ENCODE measurements around the gene MEGF6. TPM values are rescaled to one million over a fixed set of nuclear protein-coding genes. Genes with fewer than 3 reads are reported as not detected.

Gene MEGF6
- total RNA-seq, 4 donors from 2014 or later, result 0.88 to 69.0 (median 36.9) TPM

DNA sequence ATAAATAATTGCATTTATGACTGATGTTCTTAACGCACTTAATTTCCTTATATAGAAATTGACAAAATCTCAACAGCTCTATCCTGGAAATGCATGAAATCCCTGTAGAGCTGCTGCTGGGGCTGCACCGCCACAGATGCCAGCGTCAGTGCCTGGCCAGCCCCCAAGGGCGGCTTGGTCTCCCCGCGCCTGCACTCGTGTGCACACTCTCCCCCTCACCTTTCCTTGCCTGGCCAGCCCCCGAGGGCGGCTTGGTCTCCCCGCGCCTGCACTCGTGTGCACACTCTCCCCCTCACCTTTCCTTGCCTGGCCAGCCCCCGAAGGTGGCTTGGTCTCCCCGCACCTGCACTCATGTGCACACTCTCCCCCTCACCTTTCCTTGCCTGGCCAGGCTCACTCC, 24.8 kb upstream of the MEGF6 start:
- H3K27ac ChIP-seq, result no peak overlapping the region
- intact Hi-C loops (cut with DNase I; ENCODE audit: low total_unique reads), result no loop called here
- no peaks in the 10 kb centered on the region for H3K27me3 ChIP-seq
- H3K4me3 ChIP-seq, result no peak overlapping the region
- H3K9me3 ChIP-seq, result no peaks in the 10 kb centered on the region
- H3K36me3 ChIP-seq, result no peaks in the 10 kb centered on the region
- DNase-seq, result no peak
- TF ChIP-seq POLR2A (IDR thresholded peaks at IDR 0.05), result no peak
- TF ChIP-seq, protein P1, sequence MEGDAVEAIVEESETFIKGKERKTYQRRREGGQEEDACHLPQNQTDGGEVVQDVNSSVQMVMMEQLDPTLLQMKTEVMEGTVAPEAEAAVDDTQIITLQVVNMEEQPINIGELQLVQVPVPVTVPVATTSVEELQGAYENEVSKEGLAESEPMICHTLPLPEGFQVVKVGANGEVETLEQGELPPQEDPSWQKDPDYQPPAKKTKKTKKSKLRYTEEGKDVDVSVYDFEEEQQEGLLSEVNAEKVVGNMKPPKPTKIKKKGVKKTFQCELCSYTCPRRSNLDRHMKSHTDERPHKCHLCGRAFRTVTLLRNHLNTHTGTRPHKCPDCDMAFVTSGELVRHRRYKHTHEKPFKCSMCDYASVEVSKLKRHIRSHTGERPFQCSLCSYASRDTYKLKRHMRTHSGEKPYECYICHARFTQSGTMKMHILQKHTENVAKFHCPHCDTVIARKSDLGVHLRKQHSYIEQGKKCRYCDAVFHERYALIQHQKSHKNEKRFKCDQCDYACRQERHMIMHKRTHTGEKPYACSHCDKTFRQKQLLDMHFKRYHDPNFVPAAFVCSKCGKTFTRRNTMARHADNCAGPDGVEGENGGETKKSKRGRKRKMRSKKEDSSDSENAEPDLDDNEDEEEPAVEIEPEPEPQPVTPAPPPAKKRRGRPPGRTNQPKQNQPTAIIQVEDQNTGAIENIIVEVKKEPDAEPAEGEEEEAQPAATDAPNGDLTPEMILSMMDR (IDR thresholded peaks at IDR 0.05), result no peak
- no peaks in the 10 kb centered on the region for H3K4me1 ChIP-seq

DNA sequence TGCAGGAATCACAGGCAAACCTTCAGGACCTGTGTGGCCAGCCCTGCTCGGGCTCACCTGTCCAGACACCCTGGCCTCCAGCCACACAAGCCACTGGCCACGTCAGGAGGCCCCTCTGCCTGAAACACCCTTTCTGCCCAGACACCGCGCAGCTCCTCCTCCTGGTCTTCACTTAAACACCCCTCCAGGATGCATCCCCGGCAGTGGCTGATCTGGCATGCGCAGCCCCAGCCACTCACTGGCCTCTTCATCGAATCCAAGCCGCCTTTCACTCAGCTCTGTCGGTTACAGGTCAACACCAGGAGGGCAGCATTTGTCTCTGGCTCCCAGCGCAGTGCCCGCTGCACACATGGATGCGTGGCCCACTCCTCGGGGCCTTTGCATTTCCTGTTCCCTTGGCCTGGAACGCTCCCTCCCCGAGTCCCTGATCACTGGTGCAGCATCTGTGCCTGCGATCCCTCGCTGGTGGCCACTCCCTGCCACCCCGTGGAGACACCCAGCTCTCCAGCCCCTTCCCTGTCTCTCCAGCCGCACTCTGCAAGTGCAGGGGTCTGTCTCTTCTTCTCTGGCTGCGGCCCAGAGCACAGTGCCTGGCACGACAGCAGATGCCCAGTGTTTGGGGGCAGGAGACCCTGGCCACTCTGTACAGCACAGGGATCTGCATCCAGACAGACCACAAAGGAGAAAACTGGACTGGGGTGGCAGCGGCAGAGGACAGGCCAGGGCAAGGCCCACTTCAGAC, 22.9 kb upstream of the MEGF6 start:
- TF ChIP-seq POLR2A (IDR thresholded peaks at IDR 0.05), result no peak
- TF ChIP-seq, protein P1 (IDR thresholded peaks at IDR 0.05), result no peak
- Histone ChIP-seq H3K9me3 (no peaks in the 10 kb centered on the region), H3K27me3 (no peaks in the 10 kb centered on the region), H3K36me3 (no peaks in the 10 kb centered on the region), H3K27ac (no peak overlapping the region), H3K4me3 (no peak overlapping the region), H3K4me1 (no peaks in the 10 kb centered on the region)
- intact Hi-C loops (cut with DNase I; ENCODE audit: low total_unique reads), result no loop called here
- DNase-seq, result no peak

DNA sequence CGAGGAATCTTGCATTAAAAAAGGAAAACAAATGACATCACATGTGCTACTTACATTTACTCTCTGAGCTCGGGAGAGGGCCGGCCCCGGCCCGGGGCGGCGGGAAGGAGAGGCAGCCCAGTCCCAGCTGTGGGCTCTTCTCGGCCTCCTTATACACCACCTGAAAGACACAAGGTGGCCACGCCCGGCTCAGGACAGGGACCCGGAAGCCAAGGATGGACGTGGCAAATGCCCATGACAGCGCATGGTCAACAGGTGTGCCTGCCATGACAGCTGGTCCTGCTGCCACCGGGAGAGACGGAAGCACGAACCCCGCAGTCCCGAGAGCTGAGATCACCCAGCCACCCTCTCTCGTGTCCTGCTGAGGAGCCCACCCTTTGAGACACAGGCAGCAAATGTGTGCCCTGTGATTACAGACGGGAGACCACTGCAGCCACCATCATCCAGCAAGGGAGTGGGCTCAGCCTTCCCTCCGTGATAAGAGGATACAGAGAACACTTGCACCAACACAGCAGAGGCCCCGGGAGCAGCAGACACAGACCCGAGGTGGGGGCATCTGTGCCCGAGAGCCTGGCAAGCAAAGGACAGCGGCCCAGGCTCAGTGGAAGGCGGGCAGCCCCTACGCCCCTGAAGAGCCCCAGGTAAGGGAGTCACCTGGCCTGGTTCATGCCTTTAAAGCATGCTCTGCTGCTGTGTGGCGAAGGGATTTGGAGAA, 22.2 kb upstream of the MEGF6 start:
- H3K9me3 ChIP-seq, result no peaks in the 10 kb centered on the region
- H3K27me3 ChIP-seq, result no peaks in the 10 kb centered on the region
- H3K27ac ChIP-seq, result no peak overlapping the region
- intact Hi-C loops (cut with DNase I; ENCODE audit: low total_unique reads), result no loop called here
- no peak for DNase-seq
- no peak for TF ChIP-seq POLR2A (IDR thresholded peaks at IDR 0.05)
- TF ChIP-seq, protein P1 (IDR thresholded peaks at IDR 0.05), result no peak
- H3K4me1 ChIP-seq, result no peaks in the 10 kb centered on the region
- H3K4me3 ChIP-seq, result no peak overlapping the region
- no peaks in the 10 kb centered on the region for H3K36me3 ChIP-seq

DNA sequence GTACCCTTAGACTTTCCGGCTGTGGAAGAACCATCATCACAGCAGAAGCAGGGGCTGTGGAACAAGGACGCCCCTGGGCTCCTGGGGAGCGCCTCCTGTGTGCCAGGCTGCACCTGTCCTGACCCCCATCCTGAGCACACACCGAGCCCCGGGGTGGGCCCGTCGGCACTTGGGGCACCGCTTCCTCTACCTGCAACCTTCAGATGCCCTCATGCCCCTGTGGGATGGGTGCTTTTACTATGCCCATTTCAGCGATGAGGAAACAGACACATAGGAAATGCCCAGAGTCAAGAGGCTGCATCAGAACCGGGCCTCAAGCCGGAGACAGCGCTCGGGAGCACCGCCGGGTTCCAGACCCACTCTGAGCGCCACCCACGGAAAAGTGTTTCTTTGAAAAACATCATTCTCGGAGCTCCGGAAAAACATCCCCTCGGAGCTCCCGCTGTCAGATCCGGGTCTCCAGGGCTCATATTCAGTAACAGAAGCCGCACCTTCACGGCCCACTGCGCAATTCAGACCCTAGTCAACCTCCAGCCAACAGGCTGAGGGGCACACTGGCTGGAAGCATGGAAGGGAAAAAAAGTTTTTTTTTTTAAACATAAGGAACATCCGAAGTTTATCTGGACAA, 21.5 kb upstream of the MEGF6 start:
- no peak for DNase-seq
- Histone ChIP-seq H3K4me1 (no peaks in the 10 kb centered on the region), H3K9me3 (no peaks in the 10 kb centered on the region), H3K4me3 (no peak overlapping the region), H3K36me3 (no peaks in the 10 kb centered on the region), H3K27me3 (no peaks in the 10 kb centered on the region), H3K27ac (no peak overlapping the region)
- intact Hi-C loops (cut with DNase I; ENCODE audit: low total_unique reads), result no loop called here
- TF ChIP-seq POLR2A (IDR thresholded peaks at IDR 0.05), result no peak
- TF ChIP-seq, protein P1 (IDR thresholded peaks at IDR 0.05), result no peak

DNA sequence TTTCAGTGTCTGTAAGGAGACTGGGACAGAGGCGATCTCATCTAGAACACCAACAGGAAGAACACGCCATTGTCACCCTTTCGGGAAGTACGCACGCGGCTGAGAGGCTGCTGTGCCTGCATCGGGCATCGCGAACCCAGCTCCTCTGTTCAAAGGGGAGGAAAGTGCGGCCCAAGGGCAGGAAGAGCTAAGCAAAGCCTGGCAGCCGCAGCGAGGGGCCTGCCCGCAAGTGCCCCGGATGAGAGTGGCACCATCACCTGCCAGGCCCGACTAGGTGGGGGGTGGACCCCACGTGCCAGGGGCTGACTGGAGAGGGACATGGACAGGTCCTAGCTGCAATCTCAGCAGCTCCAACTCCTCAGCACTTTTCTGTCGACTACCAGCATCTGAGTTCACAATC, 21.0 kb upstream of the MEGF6 start:
- no peak overlapping the region for H3K4me3 ChIP-seq
- H3K27ac ChIP-seq, result no peak overlapping the region
- H3K4me1 ChIP-seq, result no peaks in the 10 kb centered on the region
- no peak for DNase-seq
- TF ChIP-seq, protein P1 (IDR thresholded peaks at IDR 0.05), result no peak
- TF ChIP-seq POLR2A (IDR thresholded peaks at IDR 0.05), result no peak
- no peaks in the 10 kb centered on the region for H3K27me3 ChIP-seq
- H3K36me3 ChIP-seq, result no peaks in the 10 kb centered on the region
- intact Hi-C loops (cut with DNase I; ENCODE audit: low total_unique reads), result no loop called here
- no peaks in the 10 kb centered on the region for H3K9me3 ChIP-seq

Measured in uterus (tissue), 4 donors.